ENCODE measurements around the gene ITGB4.

The ITGB4 gene

DNA sequence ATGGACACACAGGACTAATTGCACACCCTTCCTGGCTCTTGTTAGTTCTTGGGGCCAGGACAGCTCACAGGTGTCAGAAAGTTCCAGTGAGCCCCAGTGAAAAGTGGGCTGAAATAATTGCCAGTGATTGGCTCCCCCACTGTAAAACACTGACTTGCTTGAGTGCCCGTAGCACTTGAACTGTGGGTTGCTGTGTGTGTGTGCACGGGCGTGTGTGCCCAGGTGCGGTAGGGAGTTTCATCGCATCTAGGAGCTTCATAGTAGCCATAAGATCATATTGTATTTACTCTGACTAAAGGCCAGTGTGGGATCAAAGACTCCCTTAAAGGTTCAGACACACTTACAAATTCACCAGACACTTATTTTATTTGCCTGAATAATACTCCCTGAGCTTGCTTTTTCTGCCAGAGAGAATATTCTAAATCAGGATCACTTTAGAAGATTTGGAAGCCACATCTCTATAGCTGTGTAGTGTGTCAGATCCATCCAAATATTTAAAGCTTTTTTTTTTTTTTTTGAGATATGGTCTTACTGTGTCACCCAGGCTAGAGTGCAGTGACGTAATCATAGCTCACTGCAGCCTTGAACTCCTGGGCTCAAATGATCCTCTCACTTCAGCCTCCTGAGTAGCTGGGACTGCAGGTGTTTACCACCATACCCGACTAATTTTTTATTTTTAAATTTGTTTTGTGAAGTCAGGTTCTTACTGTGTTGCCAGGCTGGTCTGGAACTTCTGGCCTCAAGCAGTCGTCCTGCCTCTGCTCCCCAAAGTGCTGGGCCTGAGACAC lies 74.8 kb downstream of the ITGB4 start:
- H3K9ac ChIP-seq (ENCODE audit: low read length): no peak overlapping the region
- TF ChIP-seq, protein P1, sequence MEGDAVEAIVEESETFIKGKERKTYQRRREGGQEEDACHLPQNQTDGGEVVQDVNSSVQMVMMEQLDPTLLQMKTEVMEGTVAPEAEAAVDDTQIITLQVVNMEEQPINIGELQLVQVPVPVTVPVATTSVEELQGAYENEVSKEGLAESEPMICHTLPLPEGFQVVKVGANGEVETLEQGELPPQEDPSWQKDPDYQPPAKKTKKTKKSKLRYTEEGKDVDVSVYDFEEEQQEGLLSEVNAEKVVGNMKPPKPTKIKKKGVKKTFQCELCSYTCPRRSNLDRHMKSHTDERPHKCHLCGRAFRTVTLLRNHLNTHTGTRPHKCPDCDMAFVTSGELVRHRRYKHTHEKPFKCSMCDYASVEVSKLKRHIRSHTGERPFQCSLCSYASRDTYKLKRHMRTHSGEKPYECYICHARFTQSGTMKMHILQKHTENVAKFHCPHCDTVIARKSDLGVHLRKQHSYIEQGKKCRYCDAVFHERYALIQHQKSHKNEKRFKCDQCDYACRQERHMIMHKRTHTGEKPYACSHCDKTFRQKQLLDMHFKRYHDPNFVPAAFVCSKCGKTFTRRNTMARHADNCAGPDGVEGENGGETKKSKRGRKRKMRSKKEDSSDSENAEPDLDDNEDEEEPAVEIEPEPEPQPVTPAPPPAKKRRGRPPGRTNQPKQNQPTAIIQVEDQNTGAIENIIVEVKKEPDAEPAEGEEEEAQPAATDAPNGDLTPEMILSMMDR (IDR thresholded peaks at IDR 0.05; ENCODE audit: low read depth, low read length): no peak
- no peak for TF ChIP-seq EZH2phosphoT487 (IDR thresholded peaks at IDR 0.05; ENCODE audit: low read depth)
- H3K27ac ChIP-seq (ENCODE audit: low read length): no peak overlapping the region
- peaks cover 24% of the 10 kb centered on the region for H3K4me1 ChIP-seq (ENCODE audit: low read length)
- H2AFZ ChIP-seq (ENCODE audit: low read depth, low read length): no peak overlapping the region
- no peak overlapping the region for H3K4me3 ChIP-seq (ENCODE audit: low read length)
- peaks cover 56% of the 10 kb centered on the region for H3K36me3 ChIP-seq (replicated peaks; ENCODE audit: low read depth, low read length)
- H3K79me2 ChIP-seq (ENCODE audit: low read length): peaks cover 37% of the 10 kb centered on the region
- H3K9me3 ChIP-seq (ENCODE audit: insufficient read depth, low read length): no peaks in the 10 kb centered on the region
- no peaks in the 10 kb centered on the region for H3K27me3 ChIP-seq (ENCODE audit: low read depth, low read length)
- H3K4me2 ChIP-seq (ENCODE audit: low read length): no peak overlapping the region
- no peaks in the 10 kb centered on the region for H4K20me1 ChIP-seq (ENCODE audit: insufficient read depth, low read length)

DNA sequence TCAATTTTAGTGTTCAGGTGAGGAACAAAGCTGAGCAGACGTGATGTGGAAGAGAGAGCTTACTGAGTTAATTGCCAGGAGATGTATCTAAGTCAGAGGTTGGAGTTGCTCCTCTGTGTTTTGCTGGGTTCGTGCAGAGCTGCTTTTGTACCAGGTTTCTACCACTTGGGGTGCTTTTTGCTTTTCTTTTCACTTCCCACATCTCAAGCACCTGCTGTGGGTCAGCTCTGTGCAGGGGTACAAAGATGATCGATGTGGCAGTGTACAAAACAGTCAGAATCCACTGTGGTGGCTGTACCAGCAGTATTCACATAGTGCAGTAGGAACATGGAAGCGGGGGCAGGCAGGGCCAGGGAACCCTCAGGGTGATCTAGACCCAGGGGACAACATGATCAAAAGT lies 78.1 kb downstream of the ITGB4 start:
- Histone ChIP-seq H3K9me3 (ENCODE audit: insufficient read depth, low read length) (no peaks in the 10 kb centered on the region), H3K27ac (ENCODE audit: low read length) (peak overlapping the region; percentile 84), H3K27me3 (ENCODE audit: low read depth, low read length) (no peaks in the 10 kb centered on the region), H2AFZ (ENCODE audit: low read depth, low read length) (no peak overlapping the region), H3K9ac (ENCODE audit: low read length) (peak overlapping the region; percentile 14; the same call in 1 of the 2 replicates), H3K4me2 (ENCODE audit: low read length) (peak overlapping the region; percentile 37), H4K20me1 (ENCODE audit: insufficient read depth, low read length) (no peaks in the 10 kb centered on the region), H3K79me2 (ENCODE audit: low read length) (peaks cover 16% of the 10 kb centered on the region), H3K36me3 (replicated peaks; ENCODE audit: low read depth, low read length) (peaks cover 37% of the 10 kb centered on the region), H3K4me3 (ENCODE audit: low read length) (peak overlapping the region; percentile 21; the same call in 1 of the 2 replicates), H3K4me1 (ENCODE audit: low read length) (peaks cover 28% of the 10 kb centered on the region)
- TF ChIP-seq, protein P1 (IDR thresholded peaks at IDR 0.05; ENCODE audit: low read depth, low read length): peak; percentile 44
- TF ChIP-seq EZH2phosphoT487 (IDR thresholded peaks at IDR 0.05; ENCODE audit: low read depth): no peak

DNA sequence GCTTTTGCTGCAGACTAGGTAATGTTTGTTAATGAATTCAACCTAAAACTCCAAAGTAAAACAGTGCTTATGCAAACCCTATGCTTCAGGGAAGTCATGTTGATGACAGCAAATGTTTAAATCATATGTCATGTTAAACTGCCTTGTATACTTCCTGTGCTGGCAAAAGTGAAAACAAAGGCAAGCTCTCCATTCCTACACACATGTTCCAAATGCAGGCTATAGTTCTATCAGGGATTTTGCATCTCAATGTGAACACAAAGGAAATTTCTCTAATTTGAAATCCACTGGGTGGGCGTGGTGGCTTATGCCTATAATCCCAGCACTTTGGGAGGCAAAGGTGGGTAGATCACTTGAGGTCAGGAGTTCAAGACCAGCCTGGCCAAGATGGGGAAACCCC lies 82.6 kb downstream of the ITGB4 start:
- Histone ChIP-seq H3K9ac (ENCODE audit: low read length) (no peak overlapping the region), H3K27ac (ENCODE audit: low read length) (no peak overlapping the region), H3K4me2 (ENCODE audit: low read length) (no peak overlapping the region), H3K9me3 (ENCODE audit: insufficient read depth, low read length) (no peaks in the 10 kb centered on the region), H3K36me3 (replicated peaks; ENCODE audit: low read depth, low read length) (peaks cover 11% of the 10 kb centered on the region), H2AFZ (ENCODE audit: low read depth, low read length) (no peak overlapping the region), H3K4me1 (ENCODE audit: low read length) (peaks cover 14% of the 10 kb centered on the region), H3K27me3 (ENCODE audit: low read depth, low read length) (no peaks in the 10 kb centered on the region), H3K79me2 (ENCODE audit: low read length) (peaks cover 2% of the 10 kb centered on the region; the same call in 1 of the 2 replicates), H3K4me3 (ENCODE audit: low read length) (no peak overlapping the region), H4K20me1 (ENCODE audit: insufficient read depth, low read length) (peaks cover 3% of the 10 kb centered on the region; the same call in 1 of the 2 replicates)
- TF ChIP-seq EZH2phosphoT487 (IDR thresholded peaks at IDR 0.05; ENCODE audit: low read depth): no peak
- TF ChIP-seq, protein P1 (IDR thresholded peaks at IDR 0.05; ENCODE audit: low read depth, low read length): no peak

DNA sequence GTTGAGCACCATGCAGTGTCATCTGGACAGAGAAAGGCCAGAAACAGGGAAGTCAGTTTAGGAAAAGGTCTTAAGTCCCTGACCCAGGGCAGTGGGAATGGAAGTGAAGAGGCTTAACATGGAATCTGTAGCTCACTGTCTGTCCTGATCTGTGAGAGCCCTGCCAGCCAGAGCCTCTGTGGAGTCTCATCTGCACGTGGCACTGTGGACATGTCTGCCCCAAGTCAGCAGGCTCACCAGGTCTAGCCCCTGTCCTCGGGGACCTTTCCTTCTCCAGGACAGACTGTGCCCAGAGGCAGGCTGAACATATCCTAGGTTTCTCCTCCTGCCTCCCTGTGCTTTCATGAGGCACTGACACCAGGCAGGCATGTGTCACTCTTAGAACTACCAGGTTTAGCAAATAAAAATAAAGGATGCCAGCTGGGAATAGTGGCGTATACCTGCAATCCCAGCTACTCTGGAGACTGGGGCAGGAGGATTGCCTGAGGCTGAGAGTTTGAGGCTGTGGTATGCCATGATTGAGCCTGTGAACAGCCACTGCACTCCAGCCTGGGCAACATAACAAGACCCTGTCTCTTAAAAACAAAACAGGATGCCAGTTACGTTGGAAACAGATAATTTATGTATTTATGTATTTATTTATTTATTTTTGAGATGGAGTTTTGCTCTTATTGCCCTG lies 85.7 kb downstream of the ITGB4 start:
- Histone ChIP-seq H3K9ac (ENCODE audit: low read length) (no peak overlapping the region), H3K9me3 (ENCODE audit: insufficient read depth, low read length) (no peaks in the 10 kb centered on the region), H3K27ac (ENCODE audit: low read length) (no peak overlapping the region), H3K36me3 (replicated peaks; ENCODE audit: low read depth, low read length) (peaks cover 11% of the 10 kb centered on the region), H3K4me1 (ENCODE audit: low read length) (peaks cover 4% of the 10 kb centered on the region; the same call in 1 of the 2 replicates), H3K27me3 (ENCODE audit: low read depth, low read length) (no peaks in the 10 kb centered on the region), H2AFZ (ENCODE audit: low read depth, low read length) (no peak overlapping the region), H3K4me2 (ENCODE audit: low read length) (no peak overlapping the region), H3K4me3 (ENCODE audit: low read length) (no peak overlapping the region), H4K20me1 (ENCODE audit: insufficient read depth, low read length) (peaks cover 3% of the 10 kb centered on the region; the same call in 1 of the 2 replicates), H3K79me2 (ENCODE audit: low read length) (peaks cover 2% of the 10 kb centered on the region; the same call in 1 of the 2 replicates)
- TF ChIP-seq, protein P1 (IDR thresholded peaks at IDR 0.05; ENCODE audit: low read depth, low read length): no peak
- TF ChIP-seq EZH2phosphoT487 (IDR thresholded peaks at IDR 0.05; ENCODE audit: low read depth): no peak

Measured in OCI-LY3 (cell line).